K562 (cell line): ENCODE measurements around the gene DHX32. TPM values are rescaled to one million over a fixed set of nuclear protein-coding genes. Genes with fewer than 3 reads are reported as not detected.

Experiments
- ARHGAP35 ChIP-seq: fragments of 450-650 bp; IDR thresholded peaks from 2 replicates; pipeline ENCODE4 v1.6.1; 2018; ENCODE audit not compliant: partially characterized antibody
- BCL6 ChIP-seq: fragments of 250-450 bp; sonication (Bioruptor Pico); IDR thresholded peaks from 2 replicates; pipeline ENCODE4 v1.4.0; 2020
- CC2D1A ChIP-seq: fragments of 450-650 bp; IDR thresholded peaks from 2 replicates; pipeline ENCODE4 v1.6.1; 2017; ENCODE audit warnings: mild to moderate bottlenecking
- CCNT2 ChIP-seq: IDR thresholded peaks from 2 replicates; pipeline ENCODE4 v1.6.1; 2011; ENCODE audit warnings: borderline replicate concordance, low read depth, mild to moderate bottlenecking, moderate library complexity, mixed read lengths, low read length; ENCODE audit not compliant: insufficient read length; ENCODE audit errors: extremely low read depth
- DACH1 ChIP-seq: fragments of 450-650 bp; IDR thresholded peaks from 2 replicates; pipeline ENCODE4 v1.6.1; 2018; ENCODE audit not compliant: partially characterized antibody
- ETS2 ChIP-seq: IDR thresholded peaks from 2 replicates; pipeline ENCODE4 v1.6.1; 2016; ENCODE audit warnings: borderline replicate concordance, missing genetic modification characterization, mild to moderate bottlenecking, moderate library complexity, missing compliant biosample characterization; ENCODE audit not compliant: poor library complexity, severe bottlenecking
- KDM1A ChIP-seq, 2 experiments: fragments of 450-650 bp; IDR thresholded peaks; 2 replicates each; pipeline ENCODE4 v1.6.1; 2016; ENCODE audit warnings: mild to moderate bottlenecking in 2 of 2
- KHSRP ChIP-seq: fragments of 450-650 bp; IDR thresholded peaks from 2 replicates; pipeline ENCODE4 v1.6.1; 2017
- LEF1 ChIP-seq: fragments of 450-650 bp; IDR thresholded peaks from 2 replicates; pipeline ENCODE4 v1.6.1; 2016; ENCODE audit warnings: mild to moderate bottlenecking
- MTA1 ChIP-seq: fragments of 450-650 bp; IDR thresholded peaks from 2 replicates; pipeline ENCODE4 v1.6.1; 2017; ENCODE audit warnings: borderline replicate concordance
- MYC ChIP-seq, 2 experiments: fragments of 250-450 bp in 1 of 2; sonication (Bioruptor Pico) in 1 of 2; IDR thresholded peaks; 2 replicates each; pipeline versions ENCODE4 v1.5.1 to v1.6.1; 2012 to 2021; ENCODE audit warnings: low read depth in 2 of 2, borderline replicate concordance in 1 of 2, improper control_type of control experiment in 1 of 2, low read length in 1 of 2, mild to moderate bottlenecking in 1 of 2, moderate library complexity in 1 of 2
- NCOA2 ChIP-seq, 2 experiments: fragments of 450-650 bp; IDR thresholded peaks; 2 replicates each; pipeline ENCODE4 v1.6.1; 2018; ENCODE audit warnings: mild to moderate bottlenecking in 2 of 2, moderate library complexity in 1 of 2; ENCODE audit not compliant: partially characterized antibody in 2 of 2
- NFIC ChIP-seq: fragments of 450-650 bp; IDR thresholded peaks from 2 replicates; pipeline ENCODE4 v1.6.1; 2017; ENCODE audit warnings: mild to moderate bottlenecking, inconsistent platforms
- NUFIP1 ChIP-seq: fragments of 450-650 bp; IDR thresholded peaks from 2 replicates; pipeline ENCODE4 v1.6.1; 2018; ENCODE audit not compliant: partially characterized antibody
- PML ChIP-seq: IDR thresholded peaks from 2 replicates; pipeline ENCODE4 v1.6.1; 2012; ENCODE audit warnings: low read length, inconsistent platforms
- PRPF4 ChIP-seq: fragments of 200-400 bp; formaldehyde crosslinking; IDR thresholded peaks from one replicate; pipeline ENCODE4 v1.6.1; 2017; ENCODE audit warnings: low read length, low read depth, mild to moderate bottlenecking; ENCODE audit not compliant: insufficient read depth, poor library complexity, severe bottlenecking
- RBBP5 ChIP-seq: fragments of 200-600 bp; sonication (generic); IDR thresholded peaks from 2 replicates; pipeline ENCODE4 v1.6.1; 2012; ENCODE audit warnings: borderline replicate concordance, mild to moderate bottlenecking, low read length, control low read depth, inconsistent platforms; ENCODE audit not compliant: insufficient read depth, poor library complexity, severe bottlenecking
- SMARCC2 ChIP-seq: fragments of 450-650 bp; IDR thresholded peaks from 2 replicates; pipeline ENCODE4 v1.6.1; 2017; ENCODE audit warnings: antibody characterized with exemption, moderate library complexity, mild to moderate bottlenecking, low read depth
- SP2 ChIP-seq: IDR thresholded peaks from 2 replicates; pipeline ENCODE4 v1.6.1; 2011; ENCODE audit warnings: mild to moderate bottlenecking, low read depth, low read length, moderate library complexity; ENCODE audit not compliant: poor library complexity, severe bottlenecking; ENCODE audit errors: extremely low read depth
- SRF ChIP-seq, 2 experiments: fragments of 250-450, 450-650 bp in 1 of 2; sonication (Bioruptor Pico) in 1 of 2; sonication (generic) in 1 of 2; formaldehyde crosslinking; IDR thresholded peaks; 2 replicates each; pipeline versions ENCODE4 v1.5.0 to v1.5.1; 2020 to 2022; ENCODE audit warnings: mild to moderate bottlenecking in 1 of 2, missing genetic modification reagents in 1 of 2
- XRCC4 ChIP-seq: IDR thresholded peaks from one replicate; pipeline ENCODE4 v1.6.1; 2011; ENCODE audit not compliant: insufficient read depth, insufficient read length; ENCODE audit errors: extremely low read depth
- ZEB2 ChIP-seq: fragments of 450-650 bp; IDR thresholded peaks from 2 replicates; pipeline ENCODE4 v1.6.1; 2016
- ZFP1 ChIP-seq: fragments of 450-650 bp; formaldehyde crosslinking; IDR thresholded peaks from 2 replicates; pipeline ENCODE4 v1.4.0; 2020; ENCODE audit warnings: mild to moderate bottlenecking, mixed read lengths
- ZNF561 ChIP-seq: fragments of 450-650 bp; formaldehyde crosslinking; conservative IDR thresholded peaks from 2 replicates; pipeline ENCODE4 v1.4.0; 2020; ENCODE audit warnings: mild to moderate bottlenecking, moderate library complexity
- polyA plus RNA-seq, 8 experiments: library from polyadenylated mRNA; depleted of rRNA in 4 of 8; stranded (reverse) in 5 of 8; unstranded in 3 of 8; fragments of >200 nt; fragmentation: Nextera tagmentation in 2 of 8; fragmentation: Illumina TruSeq in 1 of 8; extraction: Ambion mirVana in 2 of 8; extraction: Trizol in 1 of 8; gene quantifications; 2 replicates each; pipeline versions ENCODE4 v1.2.1 to v1.2.3, GENCODE V29; 2011 to 2014; ENCODE audit warnings: inconsistent platforms in 1 of 8, missing spikeins in 1 of 8
- total RNA-seq, 7 experiments: library from RNA; depleted of rRNA in 6 of 7; stranded (reverse); fragments of >200 nt in 6 of 7; fragmentation: Illumina TruSeq in 2 of 7; extraction: Trizol in 2 of 7; gene quantifications; 2 replicates each; pipeline versions ENCODE4 v1.2.1 to v1.2.3, GENCODE V29; 2011 to 2021; ENCODE audit warnings: low replicate concordance in 1 of 7
- TF ChIP-seq, protein P1 (sequence below): fragments of 250-450 bp; sonication (Bioruptor Pico); IDR thresholded peaks from 2 replicates; pipeline ENCODE4 v1.5.0; 2020; ENCODE audit warnings: mild to moderate bottlenecking, borderline replicate concordance
- TF ChIP-seq, protein P2 (sequence below): fragments of 450-650 bp; formaldehyde crosslinking; IDR thresholded peaks from 2 replicates; pipeline ENCODE4 v1.4.0; 2022; ENCODE audit warnings: missing genetic modification characterization

Gene DHX32
- total and polyA plus RNA-seq, 9 of the 15 experiments (the other 6 are each of a cell fraction or from before 2014, with no cell fraction given): 5.8 to 23.5 (median 17.5) TPM

DNA sequence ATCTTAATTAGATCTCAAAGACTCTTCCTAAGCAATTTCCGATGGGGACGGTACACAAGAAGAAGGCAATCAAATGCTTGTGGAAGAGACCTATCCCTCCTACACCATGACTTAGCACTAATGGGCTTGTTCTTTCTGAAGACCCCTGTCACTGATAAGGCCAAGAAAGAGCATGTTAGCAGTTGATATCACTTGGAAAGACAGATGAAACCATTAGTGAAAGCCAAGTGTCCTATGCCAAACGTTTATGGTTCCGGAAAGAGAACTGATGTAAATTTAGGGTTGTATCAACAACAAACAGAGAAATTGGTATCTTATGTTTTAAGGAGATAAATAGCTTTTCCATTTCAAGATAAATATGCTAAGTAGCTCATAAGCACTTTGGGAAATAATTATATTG is 64.5 kb downstream of the DHX32 start (continued):
- TF ChIP-seq CCNT2 (peak; percentile 88), MTA1 (peak; percentile 58; the same call in 1 of the 2 replicates), DACH1 (peak; percentile 76), XRCC4 (no peak), ZEB2 (peak; percentile 52; the same call in 1 of the 2 replicates), MYC (IDR thresholded peaks at IDR 0.05; ENCODE audit: low read depth, low read length) (no peak), MYC (CRISPR knock-in tag; IDR thresholded peaks at IDR 0.05; ENCODE audit: borderline replicate concordance, low read depth) (no peak), SP2 (no peak), KHSRP (peak; percentile 80), CC2D1A (peak; percentile 94; the same call in 1 of the 2 replicates), NCOA2 (IDR thresholded peaks at IDR 0.05; ENCODE audit: partially characterized antibody in 2 of 2) (peak; percentile 27 to 80), BCL6 (no peak), SRF (CRISPR knock-in tag; IDR thresholded peaks at IDR 0.05) (peak in 1 of 2 experiments; percentile 41; a peak in 1 of 4 replicates), PRPF4 (no peak), PML (peak; percentile 97), ZNF561 (CRISPR knock-in tag) (no peak), SMARCC2 (peak; percentile 92), NUFIP1 (no peak), KDM1A (IDR thresholded peaks at IDR 0.05) (peak; percentile 86 to 91), ARHGAP35 (no peak), LEF1 (peak; percentile 88), ZFP1 (CRISPR knock-in tag) (no peak), ETS2 (tag) (no peak), RBBP5 (no peak), NFIC (peak; percentile 92)
- TF ChIP-seq, protein P1, sequence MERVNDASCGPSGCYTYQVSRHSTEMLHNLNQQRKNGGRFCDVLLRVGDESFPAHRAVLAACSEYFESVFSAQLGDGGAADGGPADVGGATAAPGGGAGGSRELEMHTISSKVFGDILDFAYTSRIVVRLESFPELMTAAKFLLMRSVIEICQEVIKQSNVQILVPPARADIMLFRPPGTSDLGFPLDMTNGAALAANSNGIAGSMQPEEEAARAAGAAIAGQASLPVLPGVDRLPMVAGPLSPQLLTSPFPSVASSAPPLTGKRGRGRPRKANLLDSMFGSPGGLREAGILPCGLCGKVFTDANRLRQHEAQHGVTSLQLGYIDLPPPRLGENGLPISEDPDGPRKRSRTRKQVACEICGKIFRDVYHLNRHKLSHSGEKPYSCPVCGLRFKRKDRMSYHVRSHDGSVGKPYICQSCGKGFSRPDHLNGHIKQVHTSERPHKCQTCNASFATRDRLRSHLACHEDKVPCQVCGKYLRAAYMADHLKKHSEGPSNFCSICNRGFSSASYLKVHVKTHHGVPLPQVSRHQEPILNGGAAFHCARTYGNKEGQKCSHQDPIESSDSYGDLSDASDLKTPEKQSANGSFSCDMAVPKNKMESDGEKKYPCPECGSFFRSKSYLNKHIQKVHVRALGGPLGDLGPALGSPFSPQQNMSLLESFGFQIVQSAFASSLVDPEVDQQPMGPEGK: no peak
- TF ChIP-seq, protein P2, sequence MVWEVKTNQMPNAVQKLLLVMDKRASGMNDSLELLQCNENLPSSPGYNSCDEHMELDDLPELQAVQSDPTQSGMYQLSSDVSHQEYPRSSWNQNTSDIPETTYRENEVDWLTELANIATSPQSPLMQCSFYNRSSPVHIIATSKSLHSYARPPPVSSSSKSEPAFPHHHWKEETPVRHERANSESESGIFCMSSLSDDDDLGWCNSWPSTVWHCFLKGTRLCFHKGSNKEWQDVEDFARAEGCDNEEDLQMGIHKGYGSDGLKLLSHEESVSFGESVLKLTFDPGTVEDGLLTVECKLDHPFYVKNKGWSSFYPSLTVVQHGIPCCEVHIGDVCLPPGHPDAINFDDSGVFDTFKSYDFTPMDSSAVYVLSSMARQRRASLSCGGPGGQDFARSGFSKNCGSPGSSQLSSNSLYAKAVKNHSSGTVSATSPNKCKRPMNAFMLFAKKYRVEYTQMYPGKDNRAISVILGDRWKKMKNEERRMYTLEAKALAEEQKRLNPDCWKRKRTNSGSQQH (CRISPR knock-in tag): no peak
